Neutrophil (primary cell): ENCODE data around the gene GALNT9.

Source experiments
- H3K27ac ChIP-seq: fragments of 200-600 bp; sonication (generic); 2 replicates; pipeline ENCODE4 v1.5.1; 2016; ENCODE audit warnings: mild to moderate bottlenecking, moderate library complexity
- H3K27me3 ChIP-seq: fragments of 200-600 bp; sonication (generic); 2 replicates; pipeline ENCODE4 v1.6.0; 2016; ENCODE audit warnings: mild to moderate bottlenecking
- H3K36me3 ChIP-seq: fragments of 200-600 bp; sonication (generic); 2 replicates; pipeline ENCODE4 v1.5.1; 2017
- H3K4me1 ChIP-seq, 2 experiments: fragments of 200-600 bp in 1 of 2; sonication (generic) in 1 of 2; 1 replicate in 1 of 2; 2 replicates in 1 of 2; pipeline versions ENCODE4 v1.5.1 to v1.6.1; 2013 to 2016; ENCODE audit warnings: low read depth in 1 of 2, low read length in 1 of 2, mild to moderate bottlenecking in 1 of 2, moderate library complexity in 1 of 2; ENCODE audit not compliant: control insufficient read depth in 1 of 2, insufficient read depth in 1 of 2
- H3K4me3 ChIP-seq, 2 experiments: fragments of 200-600 bp in 1 of 2; sonication (generic) in 1 of 2; 1 replicate in 1 of 2; 2 replicates in 1 of 2; pipeline ENCODE4 v1.5.1; 2013 to 2016; ENCODE audit warnings: low read depth in 1 of 2, low read length in 1 of 2, mild to moderate bottlenecking in 1 of 2, moderate library complexity in 1 of 2
- H3K9me3 ChIP-seq: fragments of 200-600 bp; sonication (generic); 2 replicates; pipeline ENCODE4 v1.5.1; 2016
- TF ChIP-seq, protein P1 (sequence below): fragments of 200-600 bp; sonication (generic); IDR thresholded peaks from 2 replicates; pipeline ENCODE4 v1.5.1; 2016; ENCODE audit warnings: antibody characterized with exemption

The GALNT9 gene

DNA sequence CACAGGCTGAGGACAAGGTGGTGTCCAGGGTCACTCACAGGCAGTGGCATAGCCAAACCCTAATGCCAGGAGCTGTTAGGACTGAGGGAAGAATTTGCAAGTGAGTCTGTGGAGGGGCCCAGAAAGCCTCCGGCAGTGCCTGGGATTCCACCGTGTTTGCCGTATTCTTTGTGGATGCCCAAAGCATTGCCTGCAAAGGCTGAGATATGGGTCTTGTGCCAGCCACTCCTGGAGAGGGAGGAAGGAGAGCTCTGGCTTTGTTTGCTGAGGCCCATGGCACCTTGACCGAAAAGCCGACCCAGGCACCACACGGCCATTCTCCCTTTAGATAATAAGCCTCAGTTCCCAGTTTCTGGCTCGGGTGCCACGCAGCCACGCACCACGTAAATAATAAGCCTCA lies 35.8 kb upstream of the GALNT9 start:
- no peaks in the 10 kb centered on the region for H3K9me3 ChIP-seq
- no peak overlapping the region for H3K4me3 ChIP-seq
- TF ChIP-seq, protein P1, sequence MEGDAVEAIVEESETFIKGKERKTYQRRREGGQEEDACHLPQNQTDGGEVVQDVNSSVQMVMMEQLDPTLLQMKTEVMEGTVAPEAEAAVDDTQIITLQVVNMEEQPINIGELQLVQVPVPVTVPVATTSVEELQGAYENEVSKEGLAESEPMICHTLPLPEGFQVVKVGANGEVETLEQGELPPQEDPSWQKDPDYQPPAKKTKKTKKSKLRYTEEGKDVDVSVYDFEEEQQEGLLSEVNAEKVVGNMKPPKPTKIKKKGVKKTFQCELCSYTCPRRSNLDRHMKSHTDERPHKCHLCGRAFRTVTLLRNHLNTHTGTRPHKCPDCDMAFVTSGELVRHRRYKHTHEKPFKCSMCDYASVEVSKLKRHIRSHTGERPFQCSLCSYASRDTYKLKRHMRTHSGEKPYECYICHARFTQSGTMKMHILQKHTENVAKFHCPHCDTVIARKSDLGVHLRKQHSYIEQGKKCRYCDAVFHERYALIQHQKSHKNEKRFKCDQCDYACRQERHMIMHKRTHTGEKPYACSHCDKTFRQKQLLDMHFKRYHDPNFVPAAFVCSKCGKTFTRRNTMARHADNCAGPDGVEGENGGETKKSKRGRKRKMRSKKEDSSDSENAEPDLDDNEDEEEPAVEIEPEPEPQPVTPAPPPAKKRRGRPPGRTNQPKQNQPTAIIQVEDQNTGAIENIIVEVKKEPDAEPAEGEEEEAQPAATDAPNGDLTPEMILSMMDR, result no peak
- H3K27me3 ChIP-seq, result no peaks in the 10 kb centered on the region
- H3K27ac ChIP-seq, result no peak overlapping the region
- H3K36me3 ChIP-seq, result no peaks in the 10 kb centered on the region
- no peaks in the 10 kb centered on the region for H3K4me1 ChIP-seq

DNA sequence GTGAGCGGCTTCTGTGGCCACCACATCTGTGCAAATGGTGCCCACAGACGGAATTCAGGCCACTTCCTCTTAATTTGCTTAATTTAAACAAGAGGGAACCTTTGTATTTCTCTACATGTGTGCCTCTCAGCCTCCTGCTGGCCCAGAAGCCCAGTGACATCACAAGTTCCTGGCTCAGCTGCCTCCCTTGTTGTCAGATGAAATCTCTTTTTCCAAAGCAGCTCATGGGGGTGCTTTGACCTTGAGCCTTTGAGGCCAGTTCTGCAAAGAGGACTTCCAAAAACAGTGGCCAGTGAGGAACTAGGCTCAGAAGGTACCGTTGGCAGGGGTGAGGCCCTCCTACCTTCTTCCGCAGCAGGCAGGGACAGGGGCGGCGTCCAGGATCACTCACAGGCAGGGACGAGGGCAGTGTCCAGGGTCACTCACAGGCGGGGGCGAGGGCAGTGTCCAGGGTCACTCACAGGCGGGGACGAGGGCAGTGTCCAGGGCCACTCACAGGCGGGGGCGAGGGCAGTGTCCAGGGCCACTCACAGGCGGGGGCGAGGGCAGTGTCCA lies 35.0 kb upstream of the GALNT9 start:
- no peaks in the 10 kb centered on the region for H3K4me1 ChIP-seq
- no peak overlapping the region for H3K27ac ChIP-seq
- H3K9me3 ChIP-seq, result no peaks in the 10 kb centered on the region
- TF ChIP-seq, protein P1, result no peak
- no peaks in the 10 kb centered on the region for H3K36me3 ChIP-seq
- H3K4me3 ChIP-seq, result no peak overlapping the region
- H3K27me3 ChIP-seq, result no peaks in the 10 kb centered on the region

DNA sequence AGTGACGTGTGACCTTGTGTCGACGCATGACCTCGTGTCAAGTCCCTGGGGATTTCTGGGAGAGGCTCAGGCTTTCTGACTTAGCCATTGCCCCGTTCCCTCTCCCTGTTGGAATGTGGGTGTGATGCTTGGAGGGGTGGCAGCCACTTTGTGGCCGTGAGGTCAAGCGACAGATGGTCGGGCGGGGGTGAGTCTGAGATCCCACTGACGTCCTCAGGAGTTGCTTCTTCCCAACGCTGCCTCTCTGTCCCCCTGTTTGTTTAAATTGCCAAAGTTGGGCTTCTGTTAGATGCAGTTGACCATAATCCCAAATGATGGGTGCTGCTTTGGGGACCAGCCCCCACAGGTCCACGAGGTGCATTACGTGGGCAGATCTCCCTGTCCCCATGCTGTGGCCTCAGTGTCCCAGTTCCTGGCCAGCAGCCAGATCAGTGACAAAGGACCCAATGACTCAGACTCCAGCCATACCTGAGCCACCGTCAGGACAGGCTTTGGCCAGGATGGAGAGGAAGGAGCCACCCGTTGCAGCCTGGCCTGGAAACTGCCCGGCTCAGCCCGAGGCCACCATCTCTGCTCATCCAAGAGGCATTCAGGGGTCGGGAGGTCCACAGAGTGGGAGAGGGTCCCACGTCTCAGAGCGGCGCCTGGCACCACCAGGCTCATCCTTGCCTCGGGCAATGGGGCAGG lies 34.4 kb upstream of the GALNT9 start:
- no peak overlapping the region for H3K27ac ChIP-seq
- H3K4me1 ChIP-seq, result no peaks in the 10 kb centered on the region
- H3K36me3 ChIP-seq, result no peaks in the 10 kb centered on the region
- H3K9me3 ChIP-seq, result no peaks in the 10 kb centered on the region
- no peaks in the 10 kb centered on the region for H3K27me3 ChIP-seq
- no peak overlapping the region for H3K4me3 ChIP-seq
- TF ChIP-seq, protein P1, result no peak

DNA sequence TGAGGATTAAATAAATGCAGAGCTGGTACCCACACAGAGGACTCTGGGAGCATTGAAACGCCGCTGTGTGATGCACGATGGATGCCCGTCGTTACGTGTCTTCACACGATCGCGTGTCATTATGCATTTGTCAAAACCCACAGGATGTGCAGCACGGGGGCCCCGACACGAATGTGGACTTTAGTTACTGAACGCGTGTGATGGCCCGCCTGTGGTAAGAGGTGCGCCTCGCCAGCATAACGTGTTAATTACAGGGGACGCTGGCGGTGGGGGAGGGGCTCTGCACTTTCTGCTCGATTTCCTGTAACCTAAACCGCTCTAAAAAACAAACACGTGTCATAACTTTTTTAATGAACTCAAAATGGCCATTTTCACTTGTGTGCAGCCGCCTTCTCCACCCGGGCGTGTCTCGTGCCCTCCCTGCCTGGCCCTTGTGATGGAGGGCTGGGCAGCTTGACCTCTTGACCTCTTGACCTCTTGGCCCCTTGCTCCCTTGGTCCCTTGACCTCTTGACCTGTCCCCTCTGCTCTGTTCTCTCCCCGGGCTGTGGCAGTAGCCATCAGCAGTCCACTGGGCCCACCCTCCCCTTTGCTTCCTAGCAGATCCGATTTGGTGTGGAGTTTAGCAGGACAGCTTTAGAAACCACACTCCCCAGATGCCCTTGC lies 33.7 kb upstream of the GALNT9 start:
- Histone ChIP-seq H3K36me3 (no peaks in the 10 kb centered on the region), H3K27ac (no peak overlapping the region), H3K9me3 (no peaks in the 10 kb centered on the region), H3K27me3 (no peaks in the 10 kb centered on the region), H3K4me1 (no peaks in the 10 kb centered on the region), H3K4me3 (no peak overlapping the region)
- TF ChIP-seq, protein P1, result no peak

DNA sequence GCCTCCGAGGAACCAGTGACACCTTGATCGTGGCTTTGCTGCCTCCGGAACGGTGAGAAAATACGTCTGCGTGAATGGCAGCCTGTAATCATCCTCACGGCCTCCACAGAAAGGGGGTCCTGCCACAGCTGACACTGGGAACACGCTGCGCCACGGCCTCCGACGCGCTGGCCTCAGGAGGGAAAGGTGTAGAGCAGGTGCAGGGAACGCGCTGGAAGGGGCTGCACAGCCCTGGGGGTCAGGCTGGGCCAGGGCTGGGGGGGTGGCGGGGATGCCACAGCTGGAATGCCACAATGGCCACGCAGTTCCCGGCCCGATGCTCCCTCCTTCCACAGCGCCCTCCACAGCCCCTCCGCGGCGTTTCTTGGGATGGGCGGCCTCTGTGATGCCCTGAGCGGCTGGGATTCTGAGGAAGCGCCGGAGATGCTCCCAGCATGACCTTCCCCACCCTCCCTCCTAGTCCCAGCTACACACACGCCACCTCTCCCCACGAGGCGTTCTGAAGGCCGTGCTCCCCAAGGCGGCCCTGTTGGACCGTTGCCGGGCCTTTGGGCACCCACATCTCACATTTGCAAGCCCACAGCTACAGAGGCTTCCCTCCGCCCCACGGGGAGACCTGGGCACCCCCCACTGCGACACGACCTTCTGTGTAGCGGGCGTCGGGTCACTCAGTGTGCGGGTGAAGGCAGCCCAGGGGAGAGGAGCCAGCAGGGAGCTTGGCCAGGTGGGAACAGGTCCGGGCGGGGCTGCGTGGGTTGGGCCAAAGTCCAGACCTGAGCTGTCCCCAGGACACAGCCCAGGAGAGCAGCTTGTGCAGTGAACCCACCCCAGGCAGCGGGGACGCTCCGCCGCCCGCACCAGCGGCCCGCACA lies 31.8 kb upstream of the GALNT9 start:
- H3K9me3 ChIP-seq, result no peaks in the 10 kb centered on the region

More for the DNA sequence above, 31.8 kb upstream of the GALNT9 start:
- H3K27ac ChIP-seq, result no peak overlapping the region
- H3K4me3 ChIP-seq, result no peak overlapping the region
- H3K36me3 ChIP-seq, result no peaks in the 10 kb centered on the region
- H3K27me3 ChIP-seq, result peaks cover 14% of the 10 kb centered on the region
- TF ChIP-seq, protein P1, result no peak
- no peaks in the 10 kb centered on the region for H3K4me1 ChIP-seq
